ENCODE measurements around the gene ARHGAP24. TPM values are rescaled to one million over a fixed set of nuclear protein-coding genes. Genes with fewer than 3 reads are reported as not detected.

ARHGAP24 gene
- total RNA-seq, 1 donor from 2014 or later = 61.1 TPM

DNA sequence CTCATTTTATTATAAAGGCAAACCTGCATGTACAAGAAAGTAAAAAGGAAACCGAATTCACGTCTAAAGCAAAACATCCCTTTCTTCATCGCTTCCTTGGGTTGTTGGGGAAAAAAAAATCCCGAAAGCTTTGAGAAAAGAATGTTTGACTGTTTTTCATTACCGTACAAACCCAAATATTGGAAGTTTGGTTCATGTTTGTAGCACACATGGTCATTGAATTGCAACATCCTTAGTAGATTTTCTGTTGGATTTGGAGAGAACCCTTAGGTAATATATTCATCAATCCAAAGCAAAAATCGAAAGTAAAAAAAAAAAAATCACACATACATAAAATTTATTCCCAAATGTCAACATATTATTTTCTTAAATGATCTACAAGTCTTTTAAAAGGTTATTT, 464.6 kb downstream of the ARHGAP24 start:
- Histone ChIP-seq H3K27ac (ENCODE audit: low read depth, low read length) (no peak overlapping the region), H3K27me3 (ENCODE audit: control insufficient read depth in 3 of 3, insufficient read depth in 3 of 3, low read length in 3 of 3) (no peaks in the 10 kb centered on the region), H3K4me1 (ENCODE audit: control insufficient read depth in 3 of 3, insufficient read depth in 3 of 3, low read length in 3 of 3) (no peaks in the 10 kb centered on the region), H3K9me3 (ENCODE audit: control insufficient read depth in 3 of 3, low read length in 3 of 3) (no peaks in the 10 kb centered on the region), H3K36me3 (ENCODE audit: control insufficient read depth in 3 of 3, insufficient read depth in 3 of 3, low read length in 3 of 3) (no peaks in the 10 kb centered on the region), H3K9ac (ENCODE audit: low read depth in 1 of 3, low read length in 3 of 3) (no peak overlapping the region), H3K4me3 (ENCODE audit: low read length in 3 of 3) (no peak overlapping the region)

DNA sequence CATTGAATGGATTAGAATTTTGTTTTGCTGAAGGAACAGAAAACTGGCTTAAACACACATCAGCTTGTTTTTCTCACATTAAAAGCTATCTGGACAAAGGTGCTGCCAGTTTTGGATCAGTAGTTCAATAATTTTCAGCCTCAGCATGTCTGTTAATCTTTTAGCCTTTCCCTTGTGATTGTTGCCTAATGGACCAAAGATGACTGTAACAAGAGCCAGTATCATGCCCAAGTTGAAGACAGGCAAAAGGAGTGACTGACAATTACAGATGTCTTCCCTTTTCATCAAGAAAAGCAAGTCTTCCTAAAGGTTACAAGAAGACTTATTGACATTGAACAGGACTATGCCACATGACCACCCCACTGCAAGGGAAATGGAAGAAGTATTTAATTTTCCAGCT, 465.2 kb downstream of the ARHGAP24 start:
- Histone ChIP-seq H3K4me3 (ENCODE audit: low read length in 3 of 3) (no peak overlapping the region), H3K36me3 (ENCODE audit: control insufficient read depth in 3 of 3, insufficient read depth in 3 of 3, low read length in 3 of 3) (no peaks in the 10 kb centered on the region), H3K9me3 (ENCODE audit: control insufficient read depth in 3 of 3, low read length in 3 of 3) (no peaks in the 10 kb centered on the region), H3K27me3 (ENCODE audit: control insufficient read depth in 3 of 3, insufficient read depth in 3 of 3, low read length in 3 of 3) (no peaks in the 10 kb centered on the region), H3K27ac (ENCODE audit: low read depth, low read length) (no peak overlapping the region), H3K4me1 (ENCODE audit: control insufficient read depth in 3 of 3, insufficient read depth in 3 of 3, low read length in 3 of 3) (no peaks in the 10 kb centered on the region), H3K9ac (ENCODE audit: low read depth in 1 of 3, low read length in 3 of 3) (no peak overlapping the region)

DNA sequence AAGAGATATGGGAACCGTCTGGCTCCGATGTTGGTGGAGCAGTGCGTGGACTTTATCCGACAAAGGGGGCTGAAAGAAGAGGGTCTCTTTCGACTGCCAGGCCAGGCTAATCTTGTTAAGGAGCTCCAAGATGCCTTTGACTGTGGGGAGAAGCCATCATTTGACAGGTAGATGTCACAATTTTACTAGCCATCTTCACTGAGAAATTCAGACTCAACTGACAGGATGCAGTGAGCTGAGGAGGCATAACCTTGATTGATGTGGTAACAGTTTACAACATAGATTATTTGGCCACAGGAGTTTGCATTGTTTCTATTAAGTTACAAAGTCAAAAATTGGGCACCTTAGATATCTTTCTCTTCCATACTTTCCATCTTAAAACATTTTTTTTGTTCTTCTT, 467.2 kb downstream of the ARHGAP24 start:
- Histone ChIP-seq H3K27ac (ENCODE audit: low read depth, low read length) (no peak overlapping the region), H3K4me3 (ENCODE audit: low read length in 3 of 3) (no peak overlapping the region)

DNA sequence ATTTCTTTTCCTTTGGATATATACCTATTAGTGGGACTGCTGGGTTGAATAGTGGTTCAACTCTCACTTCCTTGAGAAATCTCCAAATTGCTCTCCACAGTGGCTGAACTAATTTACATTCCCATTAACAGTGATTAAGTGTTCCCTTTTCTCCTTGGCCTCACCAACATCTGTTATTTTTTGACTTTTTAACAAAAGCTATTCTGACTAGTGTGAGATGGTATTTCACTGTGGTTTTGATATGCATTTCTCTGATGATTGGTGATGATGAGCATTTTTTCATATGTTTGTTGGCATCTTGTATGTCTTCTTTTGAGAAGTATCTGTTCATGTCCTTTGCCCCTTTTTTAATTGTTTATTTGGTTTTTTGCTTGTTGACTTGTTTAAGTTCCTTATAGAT, 471.9 kb downstream of the ARHGAP24 start:
- Histone ChIP-seq H3K9ac (ENCODE audit: low read depth in 1 of 3, low read length in 3 of 3) (no peak overlapping the region), H3K4me3 (ENCODE audit: low read length in 3 of 3) (no peak overlapping the region), H3K9me3 (ENCODE audit: control insufficient read depth in 3 of 3, low read length in 3 of 3) (no peaks in the 10 kb centered on the region), H3K27me3 (ENCODE audit: control insufficient read depth in 3 of 3, insufficient read depth in 3 of 3, low read length in 3 of 3) (no peaks in the 10 kb centered on the region), H3K27ac (ENCODE audit: low read depth, low read length) (no peak overlapping the region), H3K4me1 (ENCODE audit: control insufficient read depth in 3 of 3, insufficient read depth in 3 of 3, low read length in 3 of 3) (no peaks in the 10 kb centered on the region), H3K36me3 (ENCODE audit: control insufficient read depth in 3 of 3, insufficient read depth in 3 of 3, low read length in 3 of 3) (no peaks in the 10 kb centered on the region)

More for the DNA sequence above, 467.2 kb downstream of the ARHGAP24 start:
- Histone ChIP-seq H3K9me3 (ENCODE audit: control insufficient read depth in 3 of 3, low read length in 3 of 3) (no peaks in the 10 kb centered on the region), H3K4me1 (ENCODE audit: control insufficient read depth in 3 of 3, insufficient read depth in 3 of 3, low read length in 3 of 3) (no peaks in the 10 kb centered on the region), H3K36me3 (ENCODE audit: control insufficient read depth in 3 of 3, insufficient read depth in 3 of 3, low read length in 3 of 3) (no peaks in the 10 kb centered on the region), H3K9ac (ENCODE audit: low read depth in 1 of 3, low read length in 3 of 3) (no peak overlapping the region), H3K27me3 (ENCODE audit: control insufficient read depth in 3 of 3, insufficient read depth in 3 of 3, low read length in 3 of 3) (no peaks in the 10 kb centered on the region)

DNA sequence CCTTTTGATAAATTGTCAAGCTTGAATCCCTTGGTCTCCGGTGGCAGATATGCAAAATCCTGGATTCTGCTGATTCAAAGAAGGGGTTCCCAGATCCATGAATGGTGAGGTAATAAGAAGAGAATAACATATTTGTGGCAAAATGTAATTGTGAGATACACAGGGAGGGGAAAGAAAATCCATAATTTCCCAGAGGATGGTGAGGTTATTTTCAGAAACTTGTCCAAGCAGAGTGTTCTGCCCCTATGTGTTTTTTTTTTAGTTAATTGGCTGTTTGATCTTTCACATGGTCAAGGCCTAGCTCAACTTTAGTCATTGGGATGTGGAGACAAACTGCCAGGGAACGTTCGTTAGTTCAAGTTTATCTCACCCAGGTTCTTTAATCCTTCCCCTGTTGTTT, 476.1 kb downstream of the ARHGAP24 start:
- Histone ChIP-seq H3K4me1 (ENCODE audit: control insufficient read depth in 3 of 3, insufficient read depth in 3 of 3, low read length in 3 of 3) (no peaks in the 10 kb centered on the region), H3K27ac (ENCODE audit: low read depth, low read length) (no peak overlapping the region), H3K4me3 (ENCODE audit: low read length in 3 of 3) (no peak overlapping the region), H3K36me3 (ENCODE audit: control insufficient read depth in 3 of 3, insufficient read depth in 3 of 3, low read length in 3 of 3) (no peaks in the 10 kb centered on the region), H3K27me3 (ENCODE audit: control insufficient read depth in 3 of 3, insufficient read depth in 3 of 3, low read length in 3 of 3) (no peaks in the 10 kb centered on the region), H3K9ac (ENCODE audit: low read depth in 1 of 3, low read length in 3 of 3) (no peak overlapping the region), H3K9me3 (ENCODE audit: control insufficient read depth in 3 of 3, low read length in 3 of 3) (no peaks in the 10 kb centered on the region)

DNA sequence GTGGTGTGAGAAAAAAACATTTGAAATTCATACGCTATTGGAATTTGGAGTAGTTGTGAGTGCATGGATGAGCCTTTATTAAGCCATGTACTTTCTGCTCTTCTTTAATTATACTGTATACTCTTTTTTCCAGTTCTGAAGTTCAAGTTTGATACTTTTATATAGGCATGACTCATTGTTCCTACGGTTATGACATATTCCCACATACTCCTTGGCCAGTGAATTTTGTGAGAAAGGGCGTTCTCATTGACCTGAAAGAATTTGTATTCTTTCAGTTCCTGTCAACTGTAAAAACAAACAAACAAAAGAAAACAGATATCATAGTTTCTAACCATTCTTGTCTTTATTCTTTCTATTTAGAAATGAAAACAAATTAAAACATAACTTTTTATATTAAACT, 477.6 kb downstream of the ARHGAP24 start:
- Histone ChIP-seq H3K4me1 (ENCODE audit: control insufficient read depth in 3 of 3, insufficient read depth in 3 of 3, low read length in 3 of 3) (no peaks in the 10 kb centered on the region), H3K4me3 (ENCODE audit: low read length in 3 of 3) (no peak overlapping the region), H3K27me3 (ENCODE audit: control insufficient read depth in 3 of 3, insufficient read depth in 3 of 3, low read length in 3 of 3) (no peaks in the 10 kb centered on the region), H3K9ac (ENCODE audit: low read depth in 1 of 3, low read length in 3 of 3) (no peak overlapping the region), H3K36me3 (ENCODE audit: control insufficient read depth in 3 of 3, insufficient read depth in 3 of 3, low read length in 3 of 3) (no peaks in the 10 kb centered on the region), H3K27ac (ENCODE audit: low read depth, low read length) (no peak overlapping the region), H3K9me3 (ENCODE audit: control insufficient read depth in 3 of 3, low read length in 3 of 3) (no peaks in the 10 kb centered on the region)

DNA sequence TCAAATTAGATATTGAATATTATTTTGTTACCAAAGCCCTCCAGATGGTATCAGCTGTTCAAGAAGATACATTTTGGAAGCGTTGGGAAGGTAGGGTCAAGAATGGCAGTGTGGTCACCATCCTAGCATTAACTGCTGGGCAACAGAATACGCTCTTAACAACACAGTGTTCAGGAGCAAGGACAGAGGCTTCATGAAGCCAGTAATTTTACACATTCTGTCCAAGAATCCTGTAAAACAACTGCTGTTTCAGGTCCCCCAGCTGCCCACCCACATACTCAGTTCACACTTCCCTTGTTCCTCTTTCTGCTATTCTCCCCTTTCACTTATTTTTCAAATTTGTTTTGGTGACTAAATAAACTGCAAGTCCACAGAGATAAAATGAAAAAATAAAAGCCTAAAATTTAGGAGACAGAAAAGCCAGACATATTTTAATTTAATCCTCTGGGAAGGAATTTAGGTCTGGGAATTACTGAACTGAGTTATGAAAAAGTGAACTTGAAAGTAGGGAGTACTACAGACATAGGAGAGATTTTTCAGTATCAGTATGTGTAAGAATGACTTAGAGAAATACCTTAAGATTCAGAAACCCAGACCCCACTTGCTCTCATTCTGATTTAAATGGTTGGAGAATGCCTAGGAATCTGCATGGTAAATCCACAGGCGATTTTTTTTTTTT, 478.2 kb downstream of the ARHGAP24 start:
- Histone ChIP-seq H3K36me3 (ENCODE audit: control insufficient read depth in 3 of 3, insufficient read depth in 3 of 3, low read length in 3 of 3) (no peaks in the 10 kb centered on the region), H3K27ac (ENCODE audit: low read depth, low read length) (no peak overlapping the region), H3K9me3 (ENCODE audit: control insufficient read depth in 3 of 3, low read length in 3 of 3) (no peaks in the 10 kb centered on the region), H3K4me3 (ENCODE audit: low read length in 3 of 3) (no peak overlapping the region), H3K27me3 (ENCODE audit: control insufficient read depth in 3 of 3, insufficient read depth in 3 of 3, low read length in 3 of 3) (no peaks in the 10 kb centered on the region), H3K9ac (ENCODE audit: low read depth in 1 of 3, low read length in 3 of 3) (no peak overlapping the region), H3K4me1 (ENCODE audit: control insufficient read depth in 3 of 3, insufficient read depth in 3 of 3, low read length in 3 of 3) (no peaks in the 10 kb centered on the region)

DNA sequence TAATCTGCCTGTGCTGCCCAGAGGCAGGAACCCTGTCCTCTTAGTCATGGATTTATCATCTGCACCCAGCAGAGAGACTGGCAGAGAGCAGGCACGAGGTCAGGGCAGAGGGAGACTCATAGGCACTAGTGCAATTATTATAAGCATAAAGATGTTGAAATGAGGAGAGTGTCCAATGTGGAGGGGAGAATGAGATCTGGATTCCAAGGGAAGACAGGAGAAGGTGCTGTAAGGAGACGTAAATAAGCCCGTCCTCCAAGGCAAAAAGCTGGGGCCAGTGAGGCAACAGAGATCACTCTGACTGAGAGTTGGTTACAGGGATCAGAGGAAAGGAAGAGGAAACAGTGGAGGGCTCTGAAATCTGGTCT, 478.7 kb downstream of the ARHGAP24 start:
- Histone ChIP-seq H3K4me1 (ENCODE audit: control insufficient read depth in 3 of 3, insufficient read depth in 3 of 3, low read length in 3 of 3) (no peaks in the 10 kb centered on the region), H3K27ac (ENCODE audit: low read depth, low read length) (no peak overlapping the region), H3K27me3 (ENCODE audit: control insufficient read depth in 3 of 3, insufficient read depth in 3 of 3, low read length in 3 of 3) (no peaks in the 10 kb centered on the region), H3K4me3 (ENCODE audit: low read length in 3 of 3) (no peak overlapping the region), H3K9ac (ENCODE audit: low read depth in 1 of 3, low read length in 3 of 3) (no peak overlapping the region), H3K36me3 (ENCODE audit: control insufficient read depth in 3 of 3, insufficient read depth in 3 of 3, low read length in 3 of 3) (no peaks in the 10 kb centered on the region), H3K9me3 (ENCODE audit: control insufficient read depth in 3 of 3, low read length in 3 of 3) (no peaks in the 10 kb centered on the region)

DNA sequence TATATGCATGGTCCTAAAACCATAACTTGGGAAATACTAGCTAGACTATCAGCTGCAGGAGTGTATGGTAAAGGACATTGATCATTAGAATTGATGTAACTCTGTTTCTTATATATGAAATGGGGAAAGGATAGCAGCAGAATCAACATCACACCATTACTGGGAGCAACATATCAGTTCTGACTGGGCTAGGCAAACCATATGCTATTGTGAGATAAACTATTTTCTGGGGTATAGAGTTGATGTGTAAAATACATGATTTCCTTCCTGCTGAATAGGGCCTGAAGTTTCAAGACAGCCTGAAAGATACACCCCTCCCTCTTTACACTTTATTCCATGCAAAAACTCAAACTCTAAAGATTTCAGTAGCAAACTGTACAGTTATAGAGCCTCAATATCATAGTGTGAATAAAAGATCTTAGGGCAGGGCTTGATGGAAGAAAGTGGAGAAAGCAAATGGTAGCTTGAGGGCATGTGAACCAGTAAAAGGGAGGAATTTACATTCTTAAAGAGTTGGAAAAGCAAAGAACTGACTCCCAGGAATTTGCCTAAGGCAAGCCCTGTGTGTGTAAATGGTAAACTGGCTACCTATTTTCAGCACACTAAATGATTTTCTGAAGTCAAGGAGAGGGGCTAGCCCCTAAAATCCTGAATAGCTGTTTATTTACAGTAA, 480.8 kb downstream of the ARHGAP24 start:
- H3K9ac ChIP-seq (ENCODE audit: low read depth in 1 of 3, low read length in 3 of 3) = no peak overlapping the region
- no peak overlapping the region for H3K27ac ChIP-seq (ENCODE audit: low read depth, low read length)
- no peak overlapping the region for H3K4me3 ChIP-seq (ENCODE audit: low read length in 3 of 3)
- no peaks in the 10 kb centered on the region for H3K36me3 ChIP-seq (ENCODE audit: control insufficient read depth in 3 of 3, insufficient read depth in 3 of 3, low read length in 3 of 3)
- no peaks in the 10 kb centered on the region for H3K27me3 ChIP-seq (ENCODE audit: control insufficient read depth in 3 of 3, insufficient read depth in 3 of 3, low read length in 3 of 3)
- no peaks in the 10 kb centered on the region for H3K9me3 ChIP-seq (ENCODE audit: control insufficient read depth in 3 of 3, low read length in 3 of 3)
- H3K4me1 ChIP-seq (ENCODE audit: control insufficient read depth in 3 of 3, insufficient read depth in 3 of 3, low read length in 3 of 3) = no peaks in the 10 kb centered on the region

DNA sequence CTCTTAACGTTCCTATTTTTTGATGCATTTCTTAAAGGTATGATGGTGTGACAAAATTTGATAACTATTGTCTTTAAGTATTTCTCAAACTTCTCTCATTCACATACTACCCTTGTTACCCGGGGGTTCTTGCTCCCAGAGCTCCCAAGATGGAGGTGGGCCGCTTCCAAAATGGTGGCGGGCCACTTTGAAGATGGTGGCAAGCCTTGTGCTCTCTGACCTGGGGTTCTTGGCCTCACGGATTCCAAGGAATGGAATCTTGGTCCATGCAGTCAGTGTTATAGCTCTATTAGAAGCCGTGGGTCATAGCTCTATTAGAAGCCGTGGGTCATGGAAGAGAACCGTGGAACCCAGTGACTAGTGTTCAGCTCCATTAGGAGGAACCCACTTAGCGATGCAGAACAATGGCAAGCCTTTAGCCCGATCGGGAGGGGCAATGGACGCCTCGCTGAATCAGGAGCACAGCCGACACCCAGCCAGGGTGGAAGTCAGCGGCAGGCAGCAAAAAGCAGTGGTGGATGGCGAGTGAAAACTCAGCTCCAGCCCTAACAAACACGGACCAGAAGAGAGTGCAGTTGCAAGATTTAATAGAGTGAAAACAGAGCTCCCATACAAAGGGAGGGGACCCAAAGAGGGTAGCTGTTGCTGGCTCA, 481.5 kb downstream of the ARHGAP24 start:
- H3K36me3 ChIP-seq (ENCODE audit: control insufficient read depth in 3 of 3, insufficient read depth in 3 of 3, low read length in 3 of 3) = no peaks in the 10 kb centered on the region

More for the DNA sequence above, 481.5 kb downstream of the ARHGAP24 start:
- H3K27me3 ChIP-seq (ENCODE audit: control insufficient read depth in 3 of 3, insufficient read depth in 3 of 3, low read length in 3 of 3) = no peaks in the 10 kb centered on the region
- no peak overlapping the region for H3K27ac ChIP-seq (ENCODE audit: low read depth, low read length)
- H3K9me3 ChIP-seq (ENCODE audit: control insufficient read depth in 3 of 3, low read length in 3 of 3) = no peaks in the 10 kb centered on the region
- no peak overlapping the region for H3K4me3 ChIP-seq (ENCODE audit: low read length in 3 of 3)
- H3K4me1 ChIP-seq (ENCODE audit: control insufficient read depth in 3 of 3, insufficient read depth in 3 of 3, low read length in 3 of 3) = no peaks in the 10 kb centered on the region
- no peak overlapping the region for H3K9ac ChIP-seq (ENCODE audit: low read depth in 1 of 3, low read length in 3 of 3)
